Panc1 (cell line): ENCODE data around the gene PAX3.

Source experiments
- CTCF ChIP-seq: fragments of 450-650 bp; IDR thresholded peaks from 2 replicates; pipeline ENCODE4 v1.5.1; 2017; ENCODE audit warnings: mild to moderate bottlenecking
- POLR2AphosphoS5 ChIP-seq: IDR thresholded peaks from 2 replicates; pipeline ENCODE4 v1.6.1; 2012; ENCODE audit warnings: mild to moderate bottlenecking, low read depth, low read length, moderate library complexity
- REST ChIP-seq, 2 experiments: IDR thresholded peaks; 2 replicates each; pipeline ENCODE4 v1.6.1; 2011 to 2012; ENCODE audit warnings: low read depth in 2 of 2, control low read depth in 1 of 2, low read length in 1 of 2, mild to moderate bottlenecking in 1 of 2, moderate library complexity in 1 of 2; ENCODE audit not compliant: insufficient read depth in 1 of 2
- SIN3A ChIP-seq: IDR thresholded peaks from 2 replicates; pipeline ENCODE4 v1.6.1; 2012; ENCODE audit warnings: low read depth, mild to moderate bottlenecking, low read length, moderate library complexity, borderline replicate concordance; ENCODE audit not compliant: insufficient read depth
- TCF7L2 ChIP-seq: IDR thresholded peaks from 2 replicates; pipeline ENCODE4 v1.6.1; 2011; ENCODE audit warnings: mild to moderate bottlenecking, low read depth, low read length, inconsistent platforms

- TF ChIP-seq CTCF (no peak), POLR2AphosphoS5 (no peak), SIN3A (no peak), REST (IDR thresholded peaks at IDR 0.05; ENCODE audit: insufficient read depth in 1 of 2, low read depth in 2 of 2, low read length in 1 of 2) (no peak), TCF7L2 (no peak)
These were observed 58.7 kb downstream of the PAX3 start for GRCh38 chr2:222239945-222240675.
